Stimulated activated CD8-positive, alpha-beta memory T cell treated with anti-CD3 and anti-CD28 coated beads, Interleukin-4, amount 100 ng/mL, for 24 hours (primary cell): ENCODE results near the gene KPNA2.
"Not testable (repeated sequence)": the region's sequence is repeated elsewhere in the genome, so short reads cannot be mapped to it uniquely, and the experiment has no call there.

ENCODE experiments used
- DNase-seq: peaks from one replicate; pipeline ENCODE4 v3.0.0-alpha.2; 2020; ENCODE audit warnings: low read depth

Gene KPNA2

GRCh38 chr17:68035523-68036303 lies at the start of gene KPNA2:
TSS of gene KPNA2 (plus strand) at chr17:68035735. CDS start at chr17:68037133, 1,398 bp downstream.
- DNase-seq, result peak; percentile 81

- DNase-seq, result no peak
Observed at GRCh38 chr17:67990909-67991308, 44.6 kb upstream of the KPNA2 start.

GRCh38 chr17:67992548-67993152 lies 42.9 kb upstream of the KPNA2 start:
- no peak for DNase-seq

GRCh38 chr17:67993153-67993997 lies 42.2 kb upstream of the KPNA2 start:
- peak; percentile 63 for DNase-seq

- no peak for DNase-seq
Observed at GRCh38 chr17:67993998-67994361, 41.6 kb upstream of the KPNA2 start.

GRCh38 chr17:67994817-67995569 lies 40.5 kb upstream of the KPNA2 start:
- no peak for DNase-seq

GRCh38 chr17:67995570-67996263 lies 39.8 kb upstream of the KPNA2 start:
- DNase-seq, result no peak

- not testable (repeated sequence) for DNase-seq
Observed at GRCh38 chr17:67996301-67997171, 39.0 kb upstream of the KPNA2 start, which contains the start of gene C17orf58. TSS of gene C17orf58 (minus strand) at chr17:67996469. CDS start at chr17:67996198, 271 bp downstream.

- no peak for DNase-seq
Observed at GRCh38 chr17:67998466-67998865, 37.1 kb upstream of the KPNA2 start.

- DNase-seq, result no peak
Observed at GRCh38 chr17:67999291-67999911, 36.1 kb upstream of the KPNA2 start.

- DNase-seq, result no peak
Observed at GRCh38 chr17:68004201-68004600, 31.3 kb upstream of the KPNA2 start.

- no peak for DNase-seq
Observed at GRCh38 chr17:68006797-68007196, 28.7 kb upstream of the KPNA2 start.

- peak; percentile 48 for DNase-seq
Observed at GRCh38 chr17:68011199-68011665, 24.3 kb upstream of the KPNA2 start.

GRCh38 chr17:68013385-68013784 lies 22.1 kb upstream of the KPNA2 start:
- no peak for DNase-seq

- no peak for DNase-seq
Observed at GRCh38 chr17:68015081-68015723, 20.3 kb upstream of the KPNA2 start.

GRCh38 chr17:68016838-68017237 lies 18.7 kb upstream of the KPNA2 start:
- DNase-seq, result no peak

GRCh38 chr17:68018493-68018892 lies 17.0 kb upstream of the KPNA2 start:
- DNase-seq, result not testable (repeated sequence)

GRCh38 chr17:68019336-68019674 lies 16.2 kb upstream of the KPNA2 start:
- DNase-seq, result no peak

- DNase-seq, result peak; percentile 96
Observed at GRCh38 chr17:68019675-68020408, 15.7 kb upstream of the KPNA2 start.
